ENCODE data around the gene NINL.

NINL gene

GRCh38 chr20:25408890-25409289 lies 176.4 kb downstream of the NINL start:
- Histone ChIP-seq H3K9me3 (ENCODE audit: control insufficient read depth, insufficient read depth, low read length) (no peaks in the 10 kb centered on the region), H3K4me3 (ENCODE audit: low read length) (peak overlapping the region; percentile 94), H3K4me2 (ENCODE audit: low read length) (peak overlapping the region; percentile 81), H3F3A (ENCODE audit: control insufficient read depth, insufficient read depth) (no peaks in the 10 kb centered on the region), H3K4me1 (ENCODE audit: control insufficient read depth, low read length) (peaks cover 19% of the 10 kb centered on the region), H3K79me2 (ENCODE audit: control insufficient read depth, low read length) (peaks cover 63% of the 10 kb centered on the region), H3K27ac (ENCODE audit: low read depth, low read length) (no peak overlapping the region), H3K27me3 (ENCODE audit: control insufficient read depth, low read length) (no peaks in the 10 kb centered on the region), H3K36me3 (ENCODE audit: control insufficient read depth, low read length) (peaks cover 49% of the 10 kb centered on the region), H4K20me1 (ENCODE audit: control insufficient read depth, insufficient read depth, low read depth, low read length) (peaks cover 5% of the 10 kb centered on the region; the same call in 1 of the 2 replicates), H3K9me2 (replicated peaks; ENCODE audit: control insufficient read depth, low read length) (no peaks in the 10 kb centered on the region)
- TF ChIP-seq EZH2phosphoT487 (IDR thresholded peaks at IDR 0.05; ENCODE audit: borderline replicate concordance, low read length) (no peak), CTCF (IDR thresholded peaks at IDR 0.05; ENCODE audit: low read depth, low read length, poor library complexity, severe bottlenecking) (no peak)

GRCh38 chr20:25408170-25408547 lies 177.2 kb downstream of the NINL start:
- Histone ChIP-seq H3K9me3 (ENCODE audit: control insufficient read depth, insufficient read depth, low read length) (peaks cover 3% of the 10 kb centered on the region; the same call in 1 of the 2 replicates), H3K9me2 (replicated peaks; ENCODE audit: control insufficient read depth, low read length) (no peaks in the 10 kb centered on the region), H3K4me2 (ENCODE audit: low read length) (peak overlapping the region; percentile 81), H3K79me2 (ENCODE audit: control insufficient read depth, low read length) (peaks cover 56% of the 10 kb centered on the region), H3K4me1 (ENCODE audit: control insufficient read depth, low read length) (peaks cover 19% of the 10 kb centered on the region), H3K36me3 (ENCODE audit: control insufficient read depth, low read length) (peaks cover 42% of the 10 kb centered on the region), H3K27ac (ENCODE audit: low read depth, low read length) (peak overlapping the region; percentile 59), H3K27me3 (ENCODE audit: control insufficient read depth, low read length) (no peaks in the 10 kb centered on the region), H3K4me3 (ENCODE audit: low read length) (peak overlapping the region; percentile 94), H4K20me1 (ENCODE audit: control insufficient read depth, insufficient read depth, low read depth, low read length) (peaks cover 5% of the 10 kb centered on the region; the same call in 1 of the 2 replicates), H3F3A (ENCODE audit: control insufficient read depth, insufficient read depth) (no peaks in the 10 kb centered on the region)
- TF ChIP-seq EZH2phosphoT487 (IDR thresholded peaks at IDR 0.05; ENCODE audit: borderline replicate concordance, low read length) (no peak), CTCF (IDR thresholded peaks at IDR 0.05; ENCODE audit: low read depth, low read length, poor library complexity, severe bottlenecking) (no peak)

- Histone ChIP-seq H3K36me3 (ENCODE audit: control insufficient read depth, low read length) (peaks cover 36% of the 10 kb centered on the region), H3K4me2 (ENCODE audit: low read length) (peak within 1 kb of the TSS; percentile 81), H3K79me2 (ENCODE audit: control insufficient read depth, low read length) (peaks cover 50% of the 10 kb centered on the region), H3K9me3 (ENCODE audit: control insufficient read depth, insufficient read depth, low read length) (peaks cover 9% of the 10 kb centered on the region; the same call in 1 of the 2 replicates), H3F3A (ENCODE audit: control insufficient read depth, insufficient read depth) (no peaks in the 10 kb centered on the region), H3K4me3 (ENCODE audit: low read length) (peak within 1 kb of the TSS; percentile 94), H3K27me3 (ENCODE audit: control insufficient read depth, low read length) (no peaks in the 10 kb centered on the region), H3K27ac (ENCODE audit: low read depth, low read length) (peak within 1 kb of the TSS; percentile 59), H3K9me2 (replicated peaks; ENCODE audit: control insufficient read depth, low read length) (no peaks in the 10 kb centered on the region), H3K4me1 (ENCODE audit: control insufficient read depth, low read length) (peaks cover 19% of the 10 kb centered on the region), H4K20me1 (ENCODE audit: control insufficient read depth, insufficient read depth, low read depth, low read length) (peaks cover 5% of the 10 kb centered on the region; the same call in 1 of the 2 replicates)
- TF ChIP-seq EZH2phosphoT487 (IDR thresholded peaks at IDR 0.05; ENCODE audit: borderline replicate concordance, low read length): no peak
Measured at GRCh38 chr20:25407311-25408169, 177.8 kb downstream of the NINL start, which contains the start of gene GINS1. Gene GINS1 (plus strand): TSS chr20:25407673. CDS start chr20:25407821, 148 bp downstream.

Measured in DOHH2 (cell line).